HEK293 (cell line): ENCODE measurements around the gene ASB5.

ENCODE experiments used
- RBAK ChIP-seq: fragments of 450-650 bp; formaldehyde crosslinking; IDR thresholded peaks from 2 replicates; pipeline ENCODE4 v1.5.1; 2016; ENCODE audit warnings: missing biosample characterization, missing genetic modification characterization
- ZNF214 ChIP-seq: fragments of 450-650 bp; formaldehyde crosslinking; IDR thresholded peaks from 2 replicates; pipeline ENCODE4 v1.5.1; 2017; ENCODE audit warnings: missing biosample characterization, mild to moderate bottlenecking, missing genetic modification characterization, borderline replicate concordance
- ZNF501 ChIP-seq: fragments of 450-650 bp; formaldehyde crosslinking; IDR thresholded peaks from 2 replicates; pipeline ENCODE4 v1.5.1; 2016; ENCODE audit warnings: missing biosample characterization, missing genetic modification characterization
- TF ChIP-seq, protein P1 (sequence below): fragments of 450-650 bp; formaldehyde crosslinking; IDR thresholded peaks from 2 replicates; pipeline ENCODE4 v1.5.1; 2016; ENCODE audit warnings: missing biosample characterization, missing genetic modification characterization

DNA sequence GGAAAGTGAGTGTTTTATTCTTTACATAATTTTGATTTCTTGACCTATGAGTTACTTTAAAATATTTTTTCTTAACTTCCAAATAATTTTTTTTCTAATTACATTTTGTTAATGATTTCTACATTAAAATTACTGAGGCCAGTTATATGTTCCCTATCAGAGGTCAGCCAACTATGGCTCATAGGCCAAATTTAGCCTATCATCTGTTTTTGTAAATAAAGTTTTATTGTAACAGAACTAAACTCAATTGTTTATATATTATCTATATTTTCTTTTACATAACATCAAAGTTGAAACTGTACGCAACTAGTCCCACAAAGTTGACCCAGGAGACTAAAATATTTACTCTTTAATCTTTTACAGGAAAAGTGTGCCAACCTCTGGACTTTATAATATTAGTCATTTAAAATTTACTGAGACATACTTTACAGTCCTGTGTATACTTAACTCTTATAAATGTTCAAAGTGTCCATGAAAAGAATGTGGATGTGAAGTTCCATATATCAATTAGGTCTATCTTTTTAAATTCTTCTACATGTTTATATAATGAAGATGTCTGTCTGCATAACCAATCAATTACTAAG, 26.2 kb downstream of the ASB5 start:
- TF ChIP-seq, protein P1, sequence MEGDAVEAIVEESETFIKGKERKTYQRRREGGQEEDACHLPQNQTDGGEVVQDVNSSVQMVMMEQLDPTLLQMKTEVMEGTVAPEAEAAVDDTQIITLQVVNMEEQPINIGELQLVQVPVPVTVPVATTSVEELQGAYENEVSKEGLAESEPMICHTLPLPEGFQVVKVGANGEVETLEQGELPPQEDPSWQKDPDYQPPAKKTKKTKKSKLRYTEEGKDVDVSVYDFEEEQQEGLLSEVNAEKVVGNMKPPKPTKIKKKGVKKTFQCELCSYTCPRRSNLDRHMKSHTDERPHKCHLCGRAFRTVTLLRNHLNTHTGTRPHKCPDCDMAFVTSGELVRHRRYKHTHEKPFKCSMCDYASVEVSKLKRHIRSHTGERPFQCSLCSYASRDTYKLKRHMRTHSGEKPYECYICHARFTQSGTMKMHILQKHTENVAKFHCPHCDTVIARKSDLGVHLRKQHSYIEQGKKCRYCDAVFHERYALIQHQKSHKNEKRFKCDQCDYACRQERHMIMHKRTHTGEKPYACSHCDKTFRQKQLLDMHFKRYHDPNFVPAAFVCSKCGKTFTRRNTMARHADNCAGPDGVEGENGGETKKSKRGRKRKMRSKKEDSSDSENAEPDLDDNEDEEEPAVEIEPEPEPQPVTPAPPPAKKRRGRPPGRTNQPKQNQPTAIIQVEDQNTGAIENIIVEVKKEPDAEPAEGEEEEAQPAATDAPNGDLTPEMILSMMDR (tag by site-specific recombination): no peak
- no peak for TF ChIP-seq RBAK
- no peak for TF ChIP-seq ZNF501 (tag by site-specific recombination)
- no peak for TF ChIP-seq ZNF214 (tag by site-specific recombination)
